ENCODE data around the gene C2orf92. TPM values are rescaled to one million over a fixed set of nuclear protein-coding genes. Genes with fewer than 3 reads are reported as not detected.

Gene C2orf92
- total and polyA plus RNA-seq, 7 donors, result 2.9 to 22.7 (median 6.0) TPM; not detected in 2

GRCh38 chr2:97735161-97735561 lies 65.6 kb downstream of the C2orf92 start:
- Histone ChIP-seq H3K27me3 (no peaks in the 10 kb centered on the region), H3K36me3 (no peaks in the 10 kb centered on the region), H3K4me3 (no peak overlapping the region), H3K27ac (no peak overlapping the region), H3K4me1 (no peaks in the 10 kb centered on the region), H3K9me3 (peaks cover 1 to 3% (median 3%) of the 10 kb centered on the region in 4 donors)
- intact Hi-C loops (cut with DNase I), result no loop called here
- WGBS, 2 donors, result 96 to 97% methylated on average over 29 of the region's 29 CpGs
- DNase-seq, result no peak
- TF ChIP-seq CTCF (IDR thresholded peaks at IDR 0.05) (no peak), POLR2AphosphoS5 (IDR thresholded peaks at IDR 0.05) (no peak), EP300 (IDR thresholded peaks at IDR 0.05) (no peak), POLR2A (IDR thresholded peaks at IDR 0.05) (no peak)

- Histone ChIP-seq H3K4me1 (no peaks in the 10 kb centered on the region), H3K9me3 (no peaks in the 10 kb centered on the region), H3K4me3 (no peak overlapping the region), H3K36me3 (no peaks in the 10 kb centered on the region), H3K27ac (no peak overlapping the region), H3K27me3 (no peaks in the 10 kb centered on the region)
- 66 to 73% methylated on average over 4 of the region's 4 CpGs for WGBS, 2 donors
- no peak for TF ChIP-seq POLR2A (IDR thresholded peaks at IDR 0.05)
- TF ChIP-seq CTCF (IDR thresholded peaks at IDR 0.05), result no peak
- no peak for DNase-seq
- intact Hi-C loops (cut with DNase I), result no loop called here
These were observed 66.7 kb downstream of the C2orf92 start for GRCh38 chr2:97736185-97736584.

GRCh38 chr2:97736608-97737330 lies 67.3 kb downstream of the C2orf92 start:
- Histone ChIP-seq H3K9me3 (no peaks in the 10 kb centered on the region), H3K4me1 (no peaks in the 10 kb centered on the region), H3K27me3 (no peaks in the 10 kb centered on the region), H3K36me3 (no peaks in the 10 kb centered on the region), H3K27ac (no peak overlapping the region), H3K4me3 (no peak overlapping the region)
- intact Hi-C loops (cut with DNase I), result no loop called here
- TF ChIP-seq POLR2AphosphoS5 (IDR thresholded peaks at IDR 0.05), result no peak
- no peak for TF ChIP-seq EP300 (IDR thresholded peaks at IDR 0.05)
- no peak for TF ChIP-seq CTCF (IDR thresholded peaks at IDR 0.05)
- no peak for TF ChIP-seq POLR2A (IDR thresholded peaks at IDR 0.05)
- DNase-seq, result no peak
- WGBS, 2 donors, result 85 to 91% methylated on average over 20 of the region's 20 CpGs

GRCh38 chr2:97737421-97738178 lies 68.1 kb downstream of the C2orf92 start:
- intact Hi-C loops (cut with DNase I), result no loop called here
- H3K36me3 ChIP-seq, result no peaks in the 10 kb centered on the region
- H3K4me3 ChIP-seq, result no peak overlapping the region
- 90 to 94% methylated on average over 32 of the region's 32 CpGs for WGBS, 2 donors
- TF ChIP-seq POLR2AphosphoS5 (IDR thresholded peaks at IDR 0.05) (no peak), POLR2A (IDR thresholded peaks at IDR 0.05) (no peak), CTCF (IDR thresholded peaks at IDR 0.05) (no peak), EP300 (IDR thresholded peaks at IDR 0.05) (no peak)
- H3K4me1 ChIP-seq, result no peaks in the 10 kb centered on the region
- H3K27ac ChIP-seq, result no peak overlapping the region
- no peaks in the 10 kb centered on the region for H3K9me3 ChIP-seq
- DNase-seq, result peak; percentile 63
- H3K27me3 ChIP-seq, result no peaks in the 10 kb centered on the region

Data from sigmoid colon (tissue), 7 donors.